MM.1S (cell line): ENCODE results near the gene RGMA.

Experiments used
- DNase-seq: peaks from one replicate; pipeline ENCODE4 v3.0.0-alpha.2; 2015
- H2AFZ ChIP-seq: fragments of 300-600 bp; sonication (generic); 2 replicates; pipeline ENCODE4 v1.6.0; 2016; ENCODE audit warnings: antibody characterized with exemption, low read length
- H3F3A ChIP-seq: fragments of 300-600 bp; sonication (generic); 2 replicates; pipeline ENCODE4 v1.6.1; 2016; ENCODE audit warnings: mild to moderate bottlenecking, antibody characterized with exemption, low read length, moderate library complexity, mixed read lengths; ENCODE audit not compliant: insufficient read depth
- H3K27ac ChIP-seq: fragments of 300-600 bp; sonication (generic); 2 replicates; pipeline ENCODE4 v1.5.1; 2016; ENCODE audit warnings: mild to moderate bottlenecking, low read length
- H3K27me3 ChIP-seq: fragments of 300-600 bp; sonication (generic); replicated peaks from 2 replicates; pipeline ENCODE4 v1.6.0; 2016; ENCODE audit warnings: low read length; ENCODE audit not compliant: insufficient read depth
- H3K36me3 ChIP-seq: fragments of 300-600 bp; sonication (generic); replicated peaks from 2 replicates; pipeline ENCODE4 v1.6.1; 2016; ENCODE audit warnings: mild to moderate bottlenecking, low read length, mixed read lengths; ENCODE audit not compliant: insufficient read depth
- H3K4me1 ChIP-seq: fragments of 300-600 bp; sonication (generic); 2 replicates; pipeline ENCODE4 v1.6.1; 2016; ENCODE audit warnings: low read length, mixed read lengths
- H3K4me2 ChIP-seq: fragments of 300-600 bp; sonication (generic); 2 replicates; pipeline ENCODE4 v1.6.0; 2016; ENCODE audit warnings: low read depth, low read length
- H3K4me3 ChIP-seq: fragments of 300-600 bp; sonication (generic); 2 replicates; pipeline ENCODE4 v1.5.1; 2016; ENCODE audit warnings: low read length, mixed read lengths
- H3K79me2 ChIP-seq: fragments of 300-600 bp; sonication (generic); 2 replicates; pipeline ENCODE4 v1.6.1; 2016; ENCODE audit warnings: mixed run types, low read length, mixed read lengths
- H3K9ac ChIP-seq: fragments of 300-600 bp; sonication (generic); 2 replicates; pipeline ENCODE4 v1.6.1; 2016; ENCODE audit warnings: low read length, mixed read lengths
- H3K9me2 ChIP-seq: fragments of 300-600 bp; sonication (generic); replicated peaks from 2 replicates; pipeline ENCODE4 v1.6.1; 2016; ENCODE audit warnings: mild to moderate bottlenecking, low read length, mixed read lengths; ENCODE audit not compliant: insufficient read depth
- H3K9me3 ChIP-seq: fragments of 300-600 bp; sonication (generic); replicated peaks from 2 replicates; pipeline ENCODE4 v1.6.1; 2016; ENCODE audit warnings: mild to moderate bottlenecking, low read length, mixed read lengths; ENCODE audit not compliant: insufficient read depth
- H4K20me1 ChIP-seq: fragments of 300-600 bp; sonication (generic); 2 replicates; pipeline ENCODE4 v1.6.1; 2016; ENCODE audit warnings: mild to moderate bottlenecking, low read length, moderate library complexity, mixed read lengths; ENCODE audit not compliant: insufficient read depth
- EZH2 ChIP-seq: fragments of 300-600 bp; sonication (generic); optimal IDR thresholded peaks from 2 replicates; pipeline ENCODE3; 2017; ENCODE audit warnings: low read depth, mild to moderate bottlenecking, antibody characterized with exemption, low read length, mixed read lengths
- EZH2phosphoT487 ChIP-seq: fragments of 300-600 bp; sonication (generic); IDR thresholded peaks from 2 replicates; pipeline ENCODE4 v1.6.1; 2018; ENCODE audit warnings: antibody characterized with exemption, low read length
- TF ChIP-seq, protein P1 (sequence below): fragments of 300-600 bp; sonication (generic); IDR thresholded peaks from 2 replicates; pipeline ENCODE4 v1.5.1; 2016; ENCODE audit warnings: antibody characterized with exemption, low read length, mixed read lengths

Gene RGMA

DNA sequence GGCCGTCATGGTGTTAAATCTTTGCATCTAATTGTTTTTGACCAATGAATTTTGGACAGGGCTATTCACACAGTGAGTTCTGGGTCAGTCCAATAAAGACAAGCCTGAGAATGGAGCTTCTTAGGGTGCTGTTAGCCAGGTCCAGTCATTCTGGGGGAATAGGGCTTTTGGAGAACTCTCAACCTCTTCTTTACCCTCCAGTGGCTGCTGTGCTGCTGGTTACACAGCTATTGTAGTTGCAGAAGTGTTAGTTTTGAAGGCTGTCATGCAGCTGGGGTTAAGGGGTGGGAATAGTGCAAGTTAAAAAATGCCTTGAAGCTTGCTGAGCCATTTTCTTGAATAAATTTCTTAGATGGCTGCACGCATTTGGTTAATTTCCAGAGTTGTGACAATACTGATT lies 99.0 kb downstream of the RGMA start:
- H3K27ac ChIP-seq = no peak overlapping the region
- H3K4me3 ChIP-seq = no peak overlapping the region
- H3F3A ChIP-seq = no peaks in the 10 kb centered on the region
- no peak for TF ChIP-seq EZH2phosphoT487
- TF ChIP-seq, protein P1, sequence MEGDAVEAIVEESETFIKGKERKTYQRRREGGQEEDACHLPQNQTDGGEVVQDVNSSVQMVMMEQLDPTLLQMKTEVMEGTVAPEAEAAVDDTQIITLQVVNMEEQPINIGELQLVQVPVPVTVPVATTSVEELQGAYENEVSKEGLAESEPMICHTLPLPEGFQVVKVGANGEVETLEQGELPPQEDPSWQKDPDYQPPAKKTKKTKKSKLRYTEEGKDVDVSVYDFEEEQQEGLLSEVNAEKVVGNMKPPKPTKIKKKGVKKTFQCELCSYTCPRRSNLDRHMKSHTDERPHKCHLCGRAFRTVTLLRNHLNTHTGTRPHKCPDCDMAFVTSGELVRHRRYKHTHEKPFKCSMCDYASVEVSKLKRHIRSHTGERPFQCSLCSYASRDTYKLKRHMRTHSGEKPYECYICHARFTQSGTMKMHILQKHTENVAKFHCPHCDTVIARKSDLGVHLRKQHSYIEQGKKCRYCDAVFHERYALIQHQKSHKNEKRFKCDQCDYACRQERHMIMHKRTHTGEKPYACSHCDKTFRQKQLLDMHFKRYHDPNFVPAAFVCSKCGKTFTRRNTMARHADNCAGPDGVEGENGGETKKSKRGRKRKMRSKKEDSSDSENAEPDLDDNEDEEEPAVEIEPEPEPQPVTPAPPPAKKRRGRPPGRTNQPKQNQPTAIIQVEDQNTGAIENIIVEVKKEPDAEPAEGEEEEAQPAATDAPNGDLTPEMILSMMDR = no peak
- TF ChIP-seq EZH2 = no peak
- no peaks in the 10 kb centered on the region for H3K4me1 ChIP-seq
- no peak for DNase-seq
- H4K20me1 ChIP-seq = no peaks in the 10 kb centered on the region
- H3K9me2 ChIP-seq = no peaks in the 10 kb centered on the region
- no peak overlapping the region for H3K4me2 ChIP-seq
- H3K9me3 ChIP-seq = no peaks in the 10 kb centered on the region
- peaks cover 10% of the 10 kb centered on the region; the same call in 1 of the 2 replicates for H3K79me2 ChIP-seq
- no peak overlapping the region for H2AFZ ChIP-seq
- H3K36me3 ChIP-seq = no peaks in the 10 kb centered on the region; the same call in 1 of the 2 replicates
- H3K27me3 ChIP-seq = no peaks in the 10 kb centered on the region
- no peak overlapping the region for H3K9ac ChIP-seq

- peaks cover 10% of the 10 kb centered on the region; the same call in 1 of the 2 replicates for H3K79me2 ChIP-seq
- H3K4me3 ChIP-seq = no peak overlapping the region
- no peaks in the 10 kb centered on the region for H3K27me3 ChIP-seq
- DNase-seq = no peak
- no peak overlapping the region for H3K4me2 ChIP-seq
- H3K9me3 ChIP-seq = no peaks in the 10 kb centered on the region
- H3K4me1 ChIP-seq = no peaks in the 10 kb centered on the region
- no peaks in the 10 kb centered on the region; the same call in 1 of the 2 replicates for H3K36me3 ChIP-seq
- H3K27ac ChIP-seq = no peak overlapping the region
- H2AFZ ChIP-seq = no peak overlapping the region
- H3K9me2 ChIP-seq = no peaks in the 10 kb centered on the region
- H4K20me1 ChIP-seq = no peaks in the 10 kb centered on the region
- TF ChIP-seq EZH2phosphoT487 (no peak), EZH2 (no peak)
- TF ChIP-seq, protein P1 = no peak
- H3K9ac ChIP-seq = no peak overlapping the region
- H3F3A ChIP-seq = no peaks in the 10 kb centered on the region
These were observed 99.5 kb downstream of the RGMA start for GRCh38 chr15:92989470-92989869.
